PC-3 (cell line): ENCODE results near the gene GMEB2. TPM values are rescaled to one million over a fixed set of nuclear protein-coding genes. Genes with fewer than 3 reads are reported as not detected.

ENCODE experiments used
- ATAC-seq: fragments of 200-7000 bp; cut with Tn5 transposase; 2 replicates; pipeline ENCODE4 v1.9.1; 2020; ENCODE audit warnings: mild to moderate bottlenecking, moderate library complexity
- BruUV-seq: library from RNA; stranded (reverse); fragments of 400-500 nt; replicated peaks from 2 replicates; lab custom pipeline; 2021; lab: Mats Ljungman, UMichigan
- CTCF ChIA-PET: fragments of 300-600 bp; sonication (Branson Sonifier 250); formaldehyde crosslinking; loops from one replicate; lab custom pipeline; 2022; ENCODE audit warnings: antibody characterized with exemption; lab: Charles Lee
- POLR2A ChIA-PET: fragments of 300-600 bp; sonication (Branson Sonifier 250); formaldehyde crosslinking; loops from one replicate; lab custom pipeline; 2022; ENCODE audit warnings: antibody characterized with exemption; ENCODE audit not compliant: unreplicated experiment; lab: Charles Lee
- DNase-seq: peaks from one replicate; pipeline ENCODE4 v3.0.0-alpha.2; 2015
- H2AFZ ChIP-seq: fragments of 300-600 bp; sonication (generic); 2 replicates; pipeline ENCODE4 v1.6.0; 2016; ENCODE audit warnings: antibody characterized with exemption, low read length
- H3F3A ChIP-seq: fragments of 300-600 bp; sonication (generic); one replicate; pipeline ENCODE4 v1.6.0; 2017; ENCODE audit warnings: antibody characterized with exemption, low read length, control low read depth, mild to moderate bottlenecking; ENCODE audit not compliant: unreplicated experiment
- H3K27ac ChIP-seq: fragments of 300-600 bp; sonication (generic); 2 replicates; pipeline ENCODE4 v1.5.1; 2016; ENCODE audit warnings: mild to moderate bottlenecking, low read length
- H3K27me3 ChIP-seq: fragments of 300-600 bp; sonication (generic); 2 replicates; pipeline ENCODE4 v1.6.1; 2016; ENCODE audit warnings: low read length, mixed read lengths
- H3K36me3 ChIP-seq: fragments of 300-600 bp; sonication (generic); 2 replicates; pipeline ENCODE4 v1.6.1; 2016; ENCODE audit warnings: low read depth, mixed run types, low read length, mixed read lengths
- H3K4me1 ChIP-seq: fragments of 300-600 bp; sonication (generic); 2 replicates; pipeline ENCODE4 v1.5.1; 2016; ENCODE audit warnings: low read length; ENCODE audit not compliant: insufficient read depth
- H3K4me2 ChIP-seq: fragments of 300-600 bp; sonication (generic); 2 replicates; pipeline ENCODE4 v1.6.0; 2016; ENCODE audit warnings: low read length
- H3K4me3 ChIP-seq: fragments of 300-600 bp; sonication (generic); 2 replicates; pipeline ENCODE4 v1.5.1; 2016; ENCODE audit warnings: mild to moderate bottlenecking, low read length, mixed read lengths
- H3K79me2 ChIP-seq: fragments of 300-600 bp; sonication (generic); 2 replicates; pipeline ENCODE4 v1.6.1; 2017; ENCODE audit warnings: low read length, mixed read lengths
- H3K9ac ChIP-seq: fragments of 300-600 bp; sonication (generic); 2 replicates; pipeline ENCODE4 v1.6.0; 2016; ENCODE audit warnings: mild to moderate bottlenecking, low read length
- H3K9me2 ChIP-seq: fragments of 300-600 bp; sonication (generic); replicated peaks from 2 replicates; pipeline ENCODE4 v1.6.1; 2016; ENCODE audit warnings: mixed run types, low read length, mixed read lengths
- H3K9me3 ChIP-seq: fragments of 300-600 bp; sonication (generic); 2 replicates; pipeline ENCODE4 v1.6.1; 2016; ENCODE audit warnings: low read length, mixed read lengths
- H4K20me1 ChIP-seq: fragments of 300-600 bp; sonication (generic); 2 replicates; pipeline ENCODE4 v1.6.1; 2016; ENCODE audit warnings: low read length, mixed read lengths
- EZH2 ChIP-seq: fragments of 300-600 bp; sonication (generic); IDR thresholded peaks from one replicate; pipeline ENCODE4 v1.6.1; 2017; ENCODE audit warnings: antibody characterized with exemption, mild to moderate bottlenecking, low read length; ENCODE audit not compliant: unreplicated experiment
- EZH2phosphoT487 ChIP-seq: fragments of 300-600 bp; sonication (generic); IDR thresholded peaks from 2 replicates; pipeline ENCODE4 v1.6.1; 2018; ENCODE audit warnings: mild to moderate bottlenecking, antibody characterized with exemption, low read length, borderline replicate concordance
- intact Hi-C: fragments of 100-400 bp; cut with micrococcal nuclease; formaldehyde crosslinking; loops from 2 replicates; pipeline ENCODE4 v1.9.0; 2023
- total RNA-seq: library from RNA; depleted of rRNA; stranded (reverse); fragments of >200 nt; gene quantifications from 2 replicates; pipeline ENCODE4 v1.2.3, GENCODE V29; 2014
- TF ChIP-seq, protein P1 (sequence below): fragments of 300-600 bp; sonication (generic); conservative IDR thresholded peaks from 2 replicates; pipeline ENCODE4 v1.5.1; 2017; ENCODE audit warnings: antibody characterized with exemption, low read depth, mild to moderate bottlenecking, low read length

Gene GMEB2
- total RNA-seq, 1 experiment from 2014 or later: 13.7 TPM

DNA sequence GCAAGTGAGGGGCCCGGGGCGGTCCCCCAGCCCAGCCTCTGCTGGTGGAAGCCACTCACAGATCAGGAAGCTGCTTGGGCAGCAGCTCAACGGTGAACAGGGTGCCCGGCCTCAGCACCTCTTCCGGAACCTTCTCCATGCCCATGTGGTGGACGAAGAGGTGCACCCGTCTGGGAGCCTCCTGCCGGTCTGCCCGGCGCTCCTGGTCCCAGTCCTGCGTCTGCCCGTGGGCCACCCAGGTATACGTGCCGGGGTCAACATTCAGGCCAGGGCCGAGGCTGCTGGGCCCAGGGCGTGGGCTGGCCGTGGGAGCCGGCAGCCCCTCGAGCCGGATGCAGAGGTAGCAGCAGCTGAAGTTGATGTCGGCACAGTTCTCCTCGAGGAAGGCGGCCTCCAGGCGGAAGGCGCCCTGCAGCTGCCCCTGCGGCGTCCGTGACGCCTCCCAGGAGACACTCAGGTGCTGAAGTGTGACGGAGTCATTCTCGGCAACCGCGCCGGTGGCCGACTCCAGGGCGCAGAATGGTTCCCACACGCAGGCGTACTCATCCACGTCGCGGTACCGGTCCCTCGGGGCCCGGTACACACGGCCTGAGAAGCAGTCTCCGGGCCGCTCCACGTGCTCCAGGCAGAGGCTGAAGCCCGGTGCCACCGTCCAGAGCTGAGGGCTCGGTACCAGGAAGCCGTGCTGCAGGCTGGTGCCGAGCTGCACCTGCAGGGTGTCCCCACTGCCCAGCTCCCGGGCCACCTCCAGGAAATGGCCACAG, 64.3 kb downstream of the GMEB2 start:
- Histone ChIP-seq H3K9ac (no peak overlapping the region), H3K4me3 (no peak overlapping the region), H3K27ac (no peak overlapping the region), H4K20me1 (no peaks in the 10 kb centered on the region), H2AFZ (no peak overlapping the region), H3F3A (no peaks in the 10 kb centered on the region), H3K9me2 (no peaks in the 10 kb centered on the region), H3K36me3 (peaks cover 4% of the 10 kb centered on the region; the same call in 1 of the 2 replicates), H3K79me2 (no peaks in the 10 kb centered on the region), H3K9me3 (no peaks in the 10 kb centered on the region), H3K4me1 (no peaks in the 10 kb centered on the region), H3K27me3 (no peaks in the 10 kb centered on the region), H3K4me2 (no peak overlapping the region)
- intact Hi-C loops: no loop called here
- CTCF ChIA-PET: no interaction called here
- POLR2A ChIA-PET: interaction anchor here (0.6 kb wide), 1 partner anchor 517 kb away, joined by 5 read pairs; the partner anchor contains the start of gene RGS19
- no TSS peak for BruUV-seq
- ATAC-seq (no peak), DNase-seq (no peak)
- TF ChIP-seq EZH2 (no peak), EZH2phosphoT487 (no peak)
- TF ChIP-seq, protein P1, sequence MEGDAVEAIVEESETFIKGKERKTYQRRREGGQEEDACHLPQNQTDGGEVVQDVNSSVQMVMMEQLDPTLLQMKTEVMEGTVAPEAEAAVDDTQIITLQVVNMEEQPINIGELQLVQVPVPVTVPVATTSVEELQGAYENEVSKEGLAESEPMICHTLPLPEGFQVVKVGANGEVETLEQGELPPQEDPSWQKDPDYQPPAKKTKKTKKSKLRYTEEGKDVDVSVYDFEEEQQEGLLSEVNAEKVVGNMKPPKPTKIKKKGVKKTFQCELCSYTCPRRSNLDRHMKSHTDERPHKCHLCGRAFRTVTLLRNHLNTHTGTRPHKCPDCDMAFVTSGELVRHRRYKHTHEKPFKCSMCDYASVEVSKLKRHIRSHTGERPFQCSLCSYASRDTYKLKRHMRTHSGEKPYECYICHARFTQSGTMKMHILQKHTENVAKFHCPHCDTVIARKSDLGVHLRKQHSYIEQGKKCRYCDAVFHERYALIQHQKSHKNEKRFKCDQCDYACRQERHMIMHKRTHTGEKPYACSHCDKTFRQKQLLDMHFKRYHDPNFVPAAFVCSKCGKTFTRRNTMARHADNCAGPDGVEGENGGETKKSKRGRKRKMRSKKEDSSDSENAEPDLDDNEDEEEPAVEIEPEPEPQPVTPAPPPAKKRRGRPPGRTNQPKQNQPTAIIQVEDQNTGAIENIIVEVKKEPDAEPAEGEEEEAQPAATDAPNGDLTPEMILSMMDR: no peak

DNA sequence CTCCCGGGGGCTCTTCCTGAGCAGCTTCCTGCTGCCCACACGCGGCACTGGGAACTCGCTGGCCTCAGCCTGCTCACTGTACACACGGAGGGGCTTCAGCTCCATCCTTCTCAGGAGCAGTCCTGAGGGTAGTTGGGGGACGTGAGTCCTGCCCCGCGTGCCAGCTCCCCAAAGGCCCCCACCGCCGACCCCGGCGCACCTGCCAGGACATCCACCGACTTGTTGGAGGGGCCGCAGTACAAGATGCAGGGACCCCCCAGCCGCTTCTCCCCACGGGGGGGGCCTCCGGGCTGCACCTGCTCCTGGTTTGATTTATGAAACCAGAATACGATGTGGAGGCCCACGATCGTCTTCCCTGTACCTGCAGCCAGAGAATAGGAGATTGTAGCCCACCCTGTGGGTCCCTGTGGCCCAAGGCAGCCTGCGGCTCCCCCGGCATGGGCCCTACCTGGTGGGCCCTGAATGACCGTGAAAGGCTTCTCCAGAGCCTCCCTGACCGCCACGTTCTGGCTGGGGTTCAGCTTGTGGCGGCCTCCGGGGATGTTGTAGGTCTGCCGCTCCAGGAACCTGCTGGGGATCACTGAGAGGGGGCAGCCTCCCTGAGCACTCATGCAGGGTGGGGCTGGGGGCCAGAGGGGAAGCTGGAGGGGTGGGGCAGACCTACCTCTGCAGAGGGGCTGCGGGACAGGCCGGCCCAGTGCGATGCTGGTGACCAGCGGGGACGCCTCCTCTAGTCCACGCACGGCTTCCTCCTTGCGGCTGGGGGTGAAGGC, 65.1 kb downstream of the GMEB2 start:
- CTCF ChIA-PET: no interaction called here
- H3K36me3 ChIP-seq: peaks cover 4% of the 10 kb centered on the region; the same call in 1 of the 2 replicates

More for the DNA sequence above, 65.1 kb downstream of the GMEB2 start:
- no peaks in the 10 kb centered on the region for H3K9me3 ChIP-seq
- POLR2A ChIA-PET: interaction anchor here (0.6 kb wide), 1 partner anchor 517 kb away, joined by 5 read pairs; the partner anchor contains the start of gene RGS19
- DNase-seq: no peak
- H3K9me2 ChIP-seq: no peaks in the 10 kb centered on the region
- H3K27me3 ChIP-seq: no peaks in the 10 kb centered on the region
- no peak overlapping the region for H3K4me3 ChIP-seq
- H3K4me2 ChIP-seq: no peak overlapping the region
- H2AFZ ChIP-seq: no peak overlapping the region
- no peak overlapping the region for H3K9ac ChIP-seq
- no peaks in the 10 kb centered on the region for H3K4me1 ChIP-seq
- no peak for TF ChIP-seq EZH2phosphoT487
- TF ChIP-seq, protein P1: no peak
- no peak for TF ChIP-seq EZH2
- no TSS peak for BruUV-seq
- no peak for ATAC-seq
- H3K27ac ChIP-seq: no peak overlapping the region
- H3K79me2 ChIP-seq: no peaks in the 10 kb centered on the region
- intact Hi-C loops: no loop called here
- no peaks in the 10 kb centered on the region for H4K20me1 ChIP-seq
- H3F3A ChIP-seq: no peaks in the 10 kb centered on the region
